Measurements from ENCODE around the gene PBX3. TPM values are rescaled to one million over a fixed set of nuclear protein-coding genes. Genes with fewer than 3 reads are reported as not detected.

PBX3 gene
- total and polyA plus RNA-seq, 4 donors, result 7.3 to 18.9 (median 11.1) TPM

- Histone ChIP-seq H3K4me1 (ENCODE audit: control insufficient read depth in 4 of 4, insufficient read depth in 4 of 4, low read length in 3 of 4) (peaks cover 2 to 40% (median 10%) of the 10 kb centered on the region in 4 donors), H3K36me3 (ENCODE audit: control insufficient read depth in 4 of 4, insufficient read depth in 3 of 4, low read depth in 1 of 4, low read length in 3 of 4) (no peaks in the 10 kb centered on the region), H3K9ac (ENCODE audit: low read depth in 1 of 2, low read length in 2 of 2) (no peak overlapping the region), H3K4me3 (ENCODE audit: low read depth in 1 of 3, low read length in 3 of 3) (no peak overlapping the region), H3K27me3 (ENCODE audit: control insufficient read depth in 4 of 4, insufficient read depth in 4 of 4, low read length in 3 of 4) (no peaks in the 10 kb centered on the region), H3K27ac (ENCODE audit: low read depth in 1 of 2, low read length in 2 of 2) (no peak overlapping the region), H3K9me3 (ENCODE audit: control insufficient read depth in 4 of 4, low read length in 3 of 4) (peaks cover 0 to under 1% (median 0%) of the 10 kb centered on the region in 4 donors)
- WGBS, result 97% methylated on average over 4 of the region's 4 CpGs
- no peak for TF ChIP-seq NR2F2 (IDR thresholded peaks at IDR 0.05)
- no peak for TF ChIP-seq CTCF (IDR thresholded peaks at IDR 0.05; ENCODE audit: low read depth, low read length, missing input control)
- no peak for TF ChIP-seq YY1 (IDR thresholded peaks at IDR 0.05)
- DNase-seq (ENCODE audit: low spot score), result no peak
Measured at GRCh38 chr9:125950880-125951471, 203.8 kb downstream of the PBX3 start.

DNA sequence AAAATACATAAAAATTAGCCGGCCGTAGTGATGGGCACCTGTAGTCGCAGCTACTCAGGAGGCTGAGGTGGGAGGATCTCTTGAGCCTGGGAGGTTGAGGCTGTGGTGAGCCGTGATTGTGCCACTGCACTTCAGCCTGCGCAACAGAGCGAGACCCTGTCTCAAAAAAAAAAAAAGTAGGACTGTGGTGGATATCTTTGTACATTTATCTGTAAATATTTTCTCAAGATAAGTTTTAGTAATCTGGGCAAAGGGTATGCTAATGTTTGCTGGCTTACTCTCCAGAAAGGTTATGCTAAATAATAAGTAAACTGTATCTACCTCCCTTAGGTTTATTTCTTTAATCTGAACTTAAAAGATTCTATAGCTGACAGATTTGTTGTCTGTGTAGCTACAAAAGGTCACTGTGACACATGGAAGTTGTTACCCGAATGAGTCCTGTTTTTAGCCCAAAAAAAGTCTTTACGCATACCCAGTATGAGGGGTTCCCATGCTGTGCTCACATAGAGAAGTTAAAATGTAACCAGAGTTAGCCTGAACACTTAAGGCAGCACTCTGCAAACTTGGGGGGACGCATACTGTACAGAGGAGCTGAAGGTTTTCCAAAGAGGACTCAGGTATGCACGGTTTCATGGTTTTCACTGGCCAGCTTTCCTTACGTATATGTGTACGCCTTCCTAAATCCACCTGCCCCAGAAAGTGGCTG lies 206.3 kb downstream of the PBX3 start:
- 56% methylated on average over 12 of the region's 12 CpGs for WGBS
- no peak overlapping the region for H3K27ac ChIP-seq (ENCODE audit: low read depth in 1 of 2, low read length in 2 of 2)

More for the DNA sequence above, 206.3 kb downstream of the PBX3 start:
- TF ChIP-seq MAX (IDR thresholded peaks at IDR 0.05), result no peak
- no peak for TF ChIP-seq YY1 (IDR thresholded peaks at IDR 0.05)
- TF ChIP-seq JUND (IDR thresholded peaks at IDR 0.05), result no peak
- no peak for TF ChIP-seq HNF4G (IDR thresholded peaks at IDR 0.05)
- TF ChIP-seq GABPA (IDR thresholded peaks at IDR 0.05 in 1 of 2, conservative IDR thresholded peaks at IDR 0.05 in 1 of 2), result no peak
- peak in 1 of 2 donors; percentile 48 for TF ChIP-seq RXRA (IDR thresholded peaks at IDR 0.05)
- no peak for TF ChIP-seq TAF1 (conservative IDR thresholded peaks at IDR 0.05)
- TF ChIP-seq, protein P1, sequence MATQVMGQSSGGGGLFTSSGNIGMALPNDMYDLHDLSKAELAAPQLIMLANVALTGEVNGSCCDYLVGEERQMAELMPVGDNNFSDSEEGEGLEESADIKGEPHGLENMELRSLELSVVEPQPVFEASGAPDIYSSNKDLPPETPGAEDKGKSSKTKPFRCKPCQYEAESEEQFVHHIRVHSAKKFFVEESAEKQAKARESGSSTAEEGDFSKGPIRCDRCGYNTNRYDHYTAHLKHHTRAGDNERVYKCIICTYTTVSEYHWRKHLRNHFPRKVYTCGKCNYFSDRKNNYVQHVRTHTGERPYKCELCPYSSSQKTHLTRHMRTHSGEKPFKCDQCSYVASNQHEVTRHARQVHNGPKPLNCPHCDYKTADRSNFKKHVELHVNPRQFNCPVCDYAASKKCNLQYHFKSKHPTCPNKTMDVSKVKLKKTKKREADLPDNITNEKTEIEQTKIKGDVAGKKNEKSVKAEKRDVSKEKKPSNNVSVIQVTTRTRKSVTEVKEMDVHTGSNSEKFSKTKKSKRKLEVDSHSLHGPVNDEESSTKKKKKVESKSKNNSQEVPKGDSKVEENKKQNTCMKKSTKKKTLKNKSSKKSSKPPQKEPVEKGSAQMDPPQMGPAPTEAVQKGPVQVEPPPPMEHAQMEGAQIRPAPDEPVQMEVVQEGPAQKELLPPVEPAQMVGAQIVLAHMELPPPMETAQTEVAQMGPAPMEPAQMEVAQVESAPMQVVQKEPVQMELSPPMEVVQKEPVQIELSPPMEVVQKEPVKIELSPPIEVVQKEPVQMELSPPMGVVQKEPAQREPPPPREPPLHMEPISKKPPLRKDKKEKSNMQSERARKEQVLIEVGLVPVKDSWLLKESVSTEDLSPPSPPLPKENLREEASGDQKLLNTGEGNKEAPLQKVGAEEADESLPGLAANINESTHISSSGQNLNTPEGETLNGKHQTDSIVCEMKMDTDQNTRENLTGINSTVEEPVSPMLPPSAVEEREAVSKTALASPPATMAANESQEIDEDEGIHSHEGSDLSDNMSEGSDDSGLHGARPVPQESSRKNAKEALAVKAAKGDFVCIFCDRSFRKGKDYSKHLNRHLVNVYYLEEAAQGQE (IDR thresholded peaks at IDR 0.05), result no peak
- peak in 1 of 2 donors; percentile 52 for TF ChIP-seq HNF4A (conservative IDR thresholded peaks at IDR 0.05)
- TF ChIP-seq, protein P2, sequence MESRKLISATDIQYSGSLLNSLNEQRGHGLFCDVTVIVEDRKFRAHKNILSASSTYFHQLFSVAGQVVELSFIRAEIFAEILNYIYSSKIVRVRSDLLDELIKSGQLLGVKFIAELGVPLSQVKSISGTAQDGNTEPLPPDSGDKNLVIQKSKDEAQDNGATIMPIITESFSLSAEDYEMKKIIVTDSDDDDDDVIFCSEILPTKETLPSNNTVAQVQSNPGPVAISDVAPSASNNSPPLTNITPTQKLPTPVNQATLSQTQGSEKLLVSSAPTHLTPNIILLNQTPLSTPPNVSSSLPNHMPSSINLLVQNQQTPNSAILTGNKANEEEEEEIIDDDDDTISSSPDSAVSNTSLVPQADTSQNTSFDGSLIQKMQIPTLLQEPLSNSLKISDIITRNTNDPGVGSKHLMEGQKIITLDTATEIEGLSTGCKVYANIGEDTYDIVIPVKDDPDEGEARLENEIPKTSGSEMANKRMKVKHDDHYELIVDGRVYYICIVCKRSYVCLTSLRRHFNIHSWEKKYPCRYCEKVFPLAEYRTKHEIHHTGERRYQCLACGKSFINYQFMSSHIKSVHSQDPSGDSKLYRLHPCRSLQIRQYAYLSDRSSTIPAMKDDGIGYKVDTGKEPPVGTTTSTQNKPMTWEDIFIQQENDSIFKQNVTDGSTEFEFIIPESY (IDR thresholded peaks at IDR 0.05), result no peak
- no peak for TF ChIP-seq NR2F2 (IDR thresholded peaks at IDR 0.05)
- TF ChIP-seq FOXA1 (IDR thresholded peaks at IDR 0.05), result no peak
- no peak for TF ChIP-seq FOXA2 (IDR thresholded peaks at IDR 0.05)
- no peak for TF ChIP-seq RAD21 (IDR thresholded peaks at IDR 0.05)
- TF ChIP-seq SP1 (IDR thresholded peaks at IDR 0.05), result no peak
- TF ChIP-seq ATF3 (IDR thresholded peaks at IDR 0.05), result no peak
- no peak for TF ChIP-seq EGR1 (IDR thresholded peaks at IDR 0.05; ENCODE audit: low read depth in 2 of 2)
- Histone ChIP-seq H3K27me3 (ENCODE audit: control insufficient read depth in 4 of 4, insufficient read depth in 4 of 4, low read length in 3 of 4) (no peaks in the 10 kb centered on the region), H3K9ac (ENCODE audit: low read depth in 1 of 2, low read length in 2 of 2) (no peak overlapping the region), H3K9me3 (ENCODE audit: control insufficient read depth in 4 of 4, low read length in 3 of 4) (no peaks in the 10 kb centered on the region), H3K4me3 (ENCODE audit: low read depth in 1 of 3, low read length in 3 of 3) (peak overlapping the region in 2 of 3 donors; percentile 2 to 32), H3K36me3 (ENCODE audit: control insufficient read depth in 4 of 4, insufficient read depth in 3 of 4, low read depth in 1 of 4, low read length in 3 of 4) (no peaks in the 10 kb centered on the region), H3K4me1 (ENCODE audit: control insufficient read depth in 4 of 4, insufficient read depth in 4 of 4, low read length in 3 of 4) (peaks cover 2 to 40% (median 10%) of the 10 kb centered on the region in 4 donors)
- no peak for DNase-seq (ENCODE audit: low spot score)
